Measurements from ENCODE around the gene LIPG. TPM values are rescaled to one million over a fixed set of nuclear protein-coding genes. Genes with fewer than 3 reads are reported as not detected.
A peak's percentile ranks its signal among the peaks of the same experiment; 100 is the strongest.
"Not testable (repeated sequence)": the region's sequence is repeated elsewhere in the genome, so short reads cannot be mapped to it uniquely, and the experiment has no call there.

The LIPG gene
- 1.3 and 4.2 TPM in 2 replicates for total RNA-seq

DNA sequence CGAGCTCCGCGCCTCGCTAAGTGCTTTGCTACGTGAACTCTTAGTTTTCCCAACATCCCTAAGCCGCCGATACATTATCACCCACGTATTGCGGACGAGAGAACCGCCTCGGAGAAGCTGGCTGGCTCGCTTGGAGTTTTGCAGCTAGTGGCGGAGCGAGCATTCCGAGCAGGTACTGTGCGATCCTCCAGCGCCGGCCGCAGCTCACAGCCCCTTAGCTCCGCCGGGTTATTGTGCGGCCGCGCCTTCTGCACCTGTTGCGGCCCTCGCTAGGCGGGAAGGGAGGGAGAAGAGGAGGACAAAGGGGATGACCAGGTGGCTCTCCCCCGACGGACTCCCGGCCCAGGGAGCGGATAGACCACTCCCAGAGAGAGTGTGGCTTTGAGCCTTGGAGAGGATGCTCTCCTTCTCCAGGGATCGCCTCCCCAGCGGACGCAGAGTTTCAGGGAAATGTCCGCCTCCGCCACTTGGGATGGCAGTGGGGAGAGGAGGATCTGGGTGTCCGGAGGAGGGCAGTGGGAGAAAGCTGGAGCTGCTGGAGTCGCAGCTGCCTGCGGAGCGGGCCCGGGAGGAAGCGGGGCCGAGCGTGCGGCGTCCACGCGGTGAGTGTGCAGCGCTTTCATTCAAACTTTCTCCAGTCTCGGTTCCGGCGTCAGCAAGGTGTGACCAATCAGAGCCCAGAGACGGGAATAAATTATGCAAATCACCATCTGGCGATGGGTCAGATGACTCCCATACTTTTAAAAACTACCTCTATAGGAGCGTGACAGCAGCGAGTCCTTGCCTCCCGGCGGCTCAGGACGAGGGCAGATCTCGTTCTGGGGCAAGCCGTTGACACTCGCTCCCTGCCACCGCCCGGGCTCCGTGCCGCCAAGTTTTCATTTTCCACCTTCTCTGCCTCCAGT is at the start of gene LIPG:
Gene LIPG (plus strand): TSS at position 769 of the 905 bp plus-strand sequence. CDS start 252 bp downstream, outside the sequence.
- peak; percentile 9 to 84 for DNase-seq (ENCODE audit: low read depth in 2 of 2)

DNA sequence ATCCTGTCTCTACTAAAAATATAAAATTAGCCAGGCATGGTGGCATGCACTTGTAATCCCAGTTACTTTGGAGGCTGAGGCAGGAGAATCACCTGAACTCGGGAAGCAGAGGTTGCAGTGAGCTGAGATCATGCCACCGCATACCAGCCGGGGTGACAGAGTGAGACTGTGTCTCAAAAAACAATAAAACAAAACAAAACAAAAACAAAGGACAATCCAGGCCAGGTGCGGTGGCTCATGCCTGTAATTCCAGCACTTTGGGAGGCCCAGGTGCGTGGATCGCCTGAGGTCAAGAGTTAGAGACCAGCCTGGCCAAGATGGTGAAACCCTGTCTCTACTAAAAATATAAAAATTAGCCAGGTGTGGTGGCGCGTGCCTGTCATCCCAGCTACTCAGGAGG is 49.0 kb upstream of the LIPG start:
- DNase-seq (ENCODE audit: low read depth in 2 of 2) = not testable (repeated sequence)

DNA sequence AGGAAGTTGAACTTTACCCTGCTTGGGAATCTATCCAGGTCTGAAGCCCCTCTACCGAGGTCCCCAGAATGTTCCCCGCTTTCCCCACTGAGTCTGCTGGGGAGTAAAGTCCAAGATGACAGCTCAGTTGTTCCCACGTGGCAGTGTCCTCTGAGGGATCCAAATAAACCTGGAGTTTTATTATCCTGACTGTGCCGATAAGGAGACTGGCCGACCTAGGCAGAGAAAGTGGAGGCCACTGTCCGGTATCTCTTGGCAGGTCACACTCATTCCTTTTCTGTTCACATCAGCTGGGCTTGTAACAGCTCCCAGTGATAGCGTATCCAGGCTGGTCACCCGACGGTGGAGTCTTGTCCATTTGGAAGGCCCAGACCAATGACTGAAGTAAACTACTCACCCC is 47.3 kb upstream of the LIPG start:
- DNase-seq (ENCODE audit: low read depth in 2 of 2) = no peak

DNA sequence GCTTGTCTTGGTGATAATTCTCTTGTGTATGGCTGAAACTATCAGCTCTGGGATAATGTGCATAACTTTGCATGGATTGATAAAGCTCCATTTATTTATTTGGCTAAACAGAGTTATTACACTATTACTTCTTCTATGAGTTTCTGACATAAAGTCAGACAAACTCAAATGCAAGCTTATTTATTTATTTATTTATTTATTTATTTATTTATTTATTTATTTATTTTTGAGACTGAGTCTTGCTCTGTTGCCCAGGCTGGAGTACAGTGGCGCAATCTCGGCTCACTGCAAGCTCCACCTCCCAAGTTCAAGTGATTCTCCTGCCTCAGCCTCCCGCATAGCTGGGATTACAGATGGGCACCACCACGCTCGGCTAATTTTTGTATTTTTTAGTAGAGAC is 46.9 kb upstream of the LIPG start:
- DNase-seq (ENCODE audit: low read depth in 2 of 2) = not testable (repeated sequence)

DNA sequence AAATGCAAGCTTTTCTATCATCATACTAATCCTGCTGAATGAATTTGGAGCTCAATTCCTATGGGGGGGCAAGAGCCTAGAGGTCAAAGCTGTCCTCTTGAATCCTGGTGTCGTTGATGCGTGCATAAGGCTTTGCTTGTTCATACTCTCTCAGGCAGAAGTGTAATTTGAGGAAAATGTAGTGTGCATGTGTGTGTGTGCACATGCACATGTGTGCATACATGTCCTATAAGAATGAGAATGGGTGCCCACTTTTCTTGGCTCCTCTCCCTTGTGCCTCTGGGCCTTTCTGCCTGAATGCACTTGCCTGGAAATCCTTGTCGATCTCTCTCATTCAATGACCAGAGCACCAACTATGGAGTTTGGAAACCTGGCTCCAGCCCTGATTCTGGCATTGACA is 46.3 kb upstream of the LIPG start:
- DNase-seq (ENCODE audit: low read depth in 2 of 2) = no peak

DNA sequence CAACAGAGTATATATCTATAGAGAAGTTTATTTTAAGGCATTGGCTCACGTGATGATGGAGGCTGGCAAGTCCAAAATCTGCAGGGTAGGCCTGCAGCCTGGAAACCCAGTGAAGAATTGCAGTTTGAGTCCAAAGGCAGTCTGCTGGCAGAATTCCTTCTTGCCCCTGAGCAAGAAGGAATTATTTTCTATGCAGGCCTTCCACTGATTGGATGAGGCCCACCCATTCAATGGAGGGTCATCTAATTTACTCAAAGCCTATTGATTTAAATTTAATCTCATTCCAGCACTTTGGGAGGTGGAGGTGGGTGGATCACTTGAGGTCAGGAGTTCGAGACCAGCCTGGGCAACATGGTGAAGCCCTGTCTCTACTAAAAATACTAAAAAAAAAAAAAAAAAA is 44.4 kb upstream of the LIPG start:
- no peak for DNase-seq (ENCODE audit: low read depth in 2 of 2)

DNA sequence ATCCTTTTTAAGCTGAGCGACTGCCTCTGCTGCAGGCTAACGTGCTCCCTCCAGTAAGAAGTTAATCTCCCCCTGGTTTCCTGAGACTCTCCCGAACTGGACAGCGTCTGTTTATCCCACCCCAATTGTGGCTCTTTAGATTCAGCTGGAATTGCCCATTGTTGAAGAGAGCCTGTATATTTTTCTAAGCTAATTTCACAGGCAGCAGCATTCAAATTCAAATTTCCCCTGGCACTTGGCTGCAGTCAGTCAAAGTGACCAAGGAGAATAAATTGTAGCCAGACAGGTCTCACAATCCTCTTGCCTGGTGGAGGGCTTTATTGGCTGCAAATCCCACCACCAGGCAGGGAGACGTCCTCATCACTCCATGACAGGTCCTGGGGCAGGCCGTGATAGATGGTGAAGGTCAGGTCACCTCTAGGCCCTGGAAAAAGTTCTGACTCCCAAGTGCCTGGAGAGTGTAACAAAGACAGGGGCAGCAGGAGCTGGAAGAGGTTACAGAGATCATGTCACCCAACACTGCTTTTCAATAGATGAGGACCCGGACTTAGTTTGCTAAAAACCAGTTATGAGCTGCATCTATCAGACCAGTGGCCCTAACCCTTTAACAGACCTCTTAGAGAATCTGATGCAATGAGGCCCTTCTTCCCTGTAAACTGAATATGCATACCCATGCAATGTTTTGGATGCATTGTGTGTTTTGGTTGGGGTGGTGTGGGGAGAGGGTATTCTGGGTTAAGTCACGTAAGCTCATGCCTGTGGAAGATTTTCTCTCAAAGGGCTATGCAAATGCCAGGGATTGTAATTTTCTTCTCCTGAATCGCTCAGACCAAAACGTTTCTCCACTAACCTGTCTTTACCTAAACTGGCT is 42.5 kb upstream of the LIPG start:
- DNase-seq (ENCODE audit: low read depth in 2 of 2) = no peak

DNA sequence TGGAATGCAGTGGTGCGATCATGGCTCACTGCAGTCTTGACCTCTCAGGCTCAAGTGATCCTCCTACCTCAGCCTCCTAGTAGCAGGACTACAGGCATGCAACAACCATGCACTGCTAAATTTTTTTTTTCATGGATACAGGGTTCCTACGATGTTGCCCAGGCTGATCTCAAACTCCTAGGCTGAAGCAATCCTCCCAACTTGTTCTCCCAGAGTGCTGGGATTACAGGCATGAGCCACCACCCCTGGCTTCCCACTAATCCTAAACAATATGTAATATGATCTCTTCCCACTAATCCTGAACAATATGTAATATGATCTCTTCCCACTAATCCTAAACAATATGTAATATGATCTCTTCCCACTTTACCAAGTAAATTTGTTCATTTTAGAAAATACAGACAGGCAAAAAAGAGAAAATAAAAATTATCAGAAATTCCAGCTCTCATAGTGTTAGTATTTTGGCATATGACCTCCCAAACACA is 41.2 kb upstream of the LIPG start:
- peak in 1 of 2 donors; percentile 58 for DNase-seq (ENCODE audit: low read depth in 2 of 2)

DNA sequence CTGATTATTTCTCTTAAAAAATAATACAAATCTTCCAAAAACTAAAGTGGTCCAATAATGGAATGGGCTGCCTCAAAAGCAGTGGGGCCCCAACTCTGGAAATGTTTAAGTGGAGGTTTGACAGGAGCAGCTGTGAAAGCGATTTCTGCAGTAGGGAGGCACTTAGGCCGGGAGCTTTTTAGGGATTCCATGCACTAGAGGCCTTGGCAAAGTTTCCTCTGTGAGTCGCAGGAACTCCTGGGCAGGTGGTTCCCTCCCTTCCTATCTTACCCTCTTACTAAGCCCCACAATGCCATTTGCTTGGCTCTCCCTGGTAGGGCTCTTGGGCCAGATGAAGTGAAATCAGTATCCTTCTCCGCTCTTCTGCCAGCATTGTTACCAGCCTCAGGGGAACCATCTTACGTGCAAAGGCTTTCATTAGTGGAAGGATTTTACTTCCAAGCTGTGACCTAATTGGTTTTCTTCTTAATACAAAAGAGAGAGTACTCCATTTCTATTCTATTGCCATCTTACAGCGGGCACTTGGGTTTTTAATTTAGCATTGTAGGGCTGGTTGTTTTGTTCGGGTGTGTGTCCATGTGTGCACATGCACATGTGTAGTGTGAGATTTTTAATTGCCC is 40.5 kb upstream of the LIPG start:
- no peak for DNase-seq (ENCODE audit: low read depth in 2 of 2)

DNA sequence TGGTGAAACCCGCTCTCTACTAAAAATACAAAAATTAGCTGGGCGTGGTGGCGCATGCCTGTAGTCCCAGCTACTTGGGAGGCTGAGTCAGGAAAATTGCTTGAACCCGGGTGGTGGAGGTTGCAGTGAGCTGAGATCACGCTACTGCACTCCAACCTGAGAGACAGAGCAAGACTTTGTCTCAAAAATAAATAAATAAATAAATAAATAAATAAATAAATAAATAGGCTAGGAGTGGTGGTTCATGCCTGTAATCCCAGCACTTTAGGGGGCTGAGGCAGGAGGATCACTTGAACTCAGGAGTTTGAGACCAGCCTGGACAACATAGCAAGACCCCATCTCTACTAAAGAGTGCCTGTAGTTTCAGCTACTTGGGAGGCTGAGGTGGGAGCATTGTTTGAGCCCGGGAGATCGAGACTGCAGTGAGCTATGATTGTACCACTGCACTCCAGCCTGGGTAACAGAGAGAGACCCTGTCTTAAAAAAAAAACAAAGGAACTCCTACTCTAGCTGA is 38.2 kb upstream of the LIPG start:
- DNase-seq (ENCODE audit: low read depth in 2 of 2) = not testable (repeated sequence)

DNA sequence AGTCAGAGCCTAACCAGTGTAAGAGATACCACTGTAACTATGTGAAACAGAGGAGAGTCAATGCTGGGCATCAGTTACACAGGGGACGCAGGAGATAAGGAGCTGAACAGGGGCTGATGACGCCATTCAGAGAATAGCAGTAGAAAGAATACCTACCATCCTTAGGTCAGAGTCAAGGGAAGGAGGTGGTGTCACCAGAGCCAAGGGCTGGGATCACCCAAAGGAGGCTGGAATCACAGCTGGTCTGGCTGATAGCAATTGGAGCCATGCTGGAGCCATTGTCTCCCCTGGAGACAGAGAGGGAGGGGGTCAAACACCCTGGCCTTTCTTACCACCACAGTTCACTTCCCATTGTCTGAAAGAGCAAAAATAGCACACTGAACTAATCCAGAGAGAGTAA is 37.5 kb upstream of the LIPG start:
- DNase-seq (ENCODE audit: low read depth in 2 of 2) = no peak

DNA sequence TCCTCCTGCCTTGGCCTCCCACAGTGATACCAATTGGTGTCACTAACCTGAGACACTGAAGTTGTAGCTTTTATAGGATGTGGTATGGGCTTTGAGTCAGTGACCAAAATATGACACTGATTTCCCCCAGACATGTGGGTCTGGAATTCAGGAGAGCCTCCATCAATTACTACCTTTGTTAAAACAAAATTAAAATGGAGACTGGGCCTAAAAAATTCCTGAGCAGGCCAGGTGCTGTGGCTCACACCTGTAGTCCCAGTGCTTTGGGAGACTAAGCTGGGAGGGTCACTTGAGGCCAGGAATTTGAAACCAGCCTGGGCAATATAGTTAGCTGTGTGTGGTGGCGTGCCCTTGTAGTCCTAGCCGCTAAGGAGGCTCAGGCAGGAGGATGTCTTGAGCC is 36.9 kb upstream of the LIPG start:
- no peak for DNase-seq (ENCODE audit: low read depth in 2 of 2)

DNA sequence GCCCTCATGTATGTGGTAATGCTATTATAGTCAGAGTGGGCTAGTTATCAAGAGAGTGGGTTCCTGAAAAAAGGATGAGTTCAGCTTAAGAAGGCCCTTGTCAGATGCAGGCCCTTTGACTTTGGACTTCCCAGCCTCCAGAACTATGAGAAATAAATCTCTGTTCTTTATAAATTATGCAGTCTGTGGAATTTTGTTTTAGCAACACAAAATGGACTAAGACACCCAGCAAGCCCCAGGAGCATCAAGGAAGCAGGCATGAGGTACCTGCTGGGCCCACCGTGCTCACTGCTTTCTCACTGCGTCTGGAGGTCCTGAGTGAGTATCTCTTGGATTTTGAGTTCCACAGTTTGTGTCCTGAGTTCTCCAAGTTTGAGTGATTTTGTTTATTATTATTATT is 35.9 kb upstream of the LIPG start:
- no peak for DNase-seq (ENCODE audit: low read depth in 2 of 2)

DNA sequence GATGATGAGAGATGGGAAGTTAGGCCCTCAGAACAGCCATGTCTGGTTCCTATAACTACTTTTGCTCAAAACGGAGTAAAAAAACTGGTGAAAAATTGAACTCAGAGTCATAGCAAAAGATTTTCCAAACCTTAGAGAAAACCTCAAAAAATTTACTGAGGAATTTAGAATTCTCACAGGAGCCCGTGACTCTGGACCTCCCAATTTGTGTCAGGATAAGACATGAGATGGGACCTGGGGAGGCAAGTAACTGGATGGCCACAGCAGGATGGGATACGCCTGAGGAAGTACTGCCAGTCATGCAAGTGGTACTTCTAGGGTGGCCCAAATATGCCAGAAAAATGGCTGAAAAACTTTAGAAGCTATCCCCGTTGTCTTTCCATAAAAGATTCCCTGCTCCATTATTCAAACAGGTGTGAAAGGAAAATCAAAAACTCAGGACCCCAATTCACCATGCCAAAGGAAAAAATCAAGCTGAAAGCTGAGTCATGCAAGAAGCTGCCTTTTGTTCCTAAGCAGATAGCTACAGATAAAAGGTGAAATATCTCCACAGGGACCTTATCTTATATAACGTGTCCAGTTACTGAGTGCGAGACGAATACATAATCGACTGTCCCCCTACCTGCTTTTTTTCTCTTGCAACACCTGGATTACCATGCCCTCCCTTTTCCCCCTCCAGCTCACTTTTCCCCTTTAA is 34.1 kb upstream of the LIPG start:
- no peak for DNase-seq (ENCODE audit: low read depth in 2 of 2)

DNA sequence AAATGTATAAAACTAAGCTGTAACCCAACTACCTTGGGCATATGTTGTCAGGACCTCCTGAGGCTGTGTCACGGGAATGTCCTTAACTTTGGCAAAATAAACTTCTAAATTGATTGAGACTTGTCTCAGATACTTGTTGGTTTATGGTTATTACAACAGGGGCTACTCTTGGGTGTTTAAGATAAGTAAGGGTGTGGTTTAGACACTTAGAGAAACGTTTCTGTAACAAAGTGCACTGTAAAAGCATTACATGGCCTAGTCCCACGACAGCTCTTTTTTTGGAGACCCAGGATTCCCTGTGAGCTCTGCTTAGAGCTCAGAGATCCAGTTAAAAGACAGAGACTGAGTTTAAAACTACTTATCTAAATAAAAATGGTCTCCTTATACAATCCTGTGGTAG is 32.3 kb upstream of the LIPG start:
- DNase-seq (ENCODE audit: low read depth in 2 of 2) = no peak

DNA sequence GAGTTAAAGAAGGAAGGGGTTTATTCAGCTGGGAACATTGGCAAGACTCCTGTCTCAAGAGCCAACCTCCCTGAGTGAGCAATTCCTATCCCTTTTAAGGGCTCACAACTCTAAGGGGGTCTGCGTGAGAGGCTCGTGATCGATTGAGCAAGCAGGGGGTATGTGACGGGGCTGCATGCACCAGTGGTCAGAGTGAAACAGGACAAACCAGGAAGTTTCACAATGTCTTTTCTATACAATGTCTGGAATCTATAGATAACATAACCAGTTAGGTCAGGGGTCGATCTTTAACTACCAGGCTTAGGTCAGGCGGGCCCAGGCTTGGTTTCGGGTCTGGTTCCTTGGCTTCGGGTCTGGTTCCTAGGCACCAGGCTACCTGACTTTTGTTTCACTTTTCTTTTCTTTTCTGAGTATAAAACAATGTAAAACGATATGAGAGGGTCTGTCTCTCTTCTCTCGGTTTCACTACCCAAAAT is 30.1 kb upstream of the LIPG start:
- no peak for DNase-seq (ENCODE audit: low read depth in 2 of 2)

DNA sequence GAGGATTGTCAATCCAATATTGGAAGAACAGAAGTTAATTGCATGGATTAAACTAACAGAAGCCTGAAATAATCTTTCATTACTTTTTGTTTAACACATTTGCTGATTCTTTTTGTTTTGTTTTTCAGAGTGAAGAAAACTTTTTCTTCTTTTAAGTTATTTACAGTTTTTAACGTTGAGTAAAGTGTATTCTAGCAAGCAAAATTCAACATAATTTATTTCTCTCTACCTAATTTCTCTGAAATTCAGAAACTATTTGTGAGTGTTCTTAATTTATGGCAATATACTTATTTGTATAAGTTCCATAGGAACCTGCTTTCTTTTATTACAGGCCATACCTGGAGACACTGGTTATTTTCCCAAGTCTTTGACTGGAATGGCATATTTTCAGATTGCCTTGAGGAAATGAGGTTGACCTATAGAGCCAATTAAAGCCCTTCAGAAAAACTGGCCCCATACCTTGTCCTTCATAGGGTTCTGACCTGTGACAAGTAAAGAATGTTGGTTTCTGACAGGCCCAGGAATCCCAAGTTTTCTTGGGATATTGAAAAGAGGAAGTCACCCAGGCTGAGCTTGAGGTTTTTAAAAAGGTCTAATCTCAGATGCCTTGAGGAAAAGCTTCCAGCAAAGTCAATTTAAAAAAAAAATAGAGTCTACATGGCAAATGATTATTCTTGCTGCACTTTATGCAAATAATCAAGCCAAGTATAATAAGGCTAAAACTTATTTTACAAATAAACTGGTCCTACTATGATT is 26.8 kb upstream of the LIPG start:
- DNase-seq (ENCODE audit: low read depth in 2 of 2) = no peak

DNA sequence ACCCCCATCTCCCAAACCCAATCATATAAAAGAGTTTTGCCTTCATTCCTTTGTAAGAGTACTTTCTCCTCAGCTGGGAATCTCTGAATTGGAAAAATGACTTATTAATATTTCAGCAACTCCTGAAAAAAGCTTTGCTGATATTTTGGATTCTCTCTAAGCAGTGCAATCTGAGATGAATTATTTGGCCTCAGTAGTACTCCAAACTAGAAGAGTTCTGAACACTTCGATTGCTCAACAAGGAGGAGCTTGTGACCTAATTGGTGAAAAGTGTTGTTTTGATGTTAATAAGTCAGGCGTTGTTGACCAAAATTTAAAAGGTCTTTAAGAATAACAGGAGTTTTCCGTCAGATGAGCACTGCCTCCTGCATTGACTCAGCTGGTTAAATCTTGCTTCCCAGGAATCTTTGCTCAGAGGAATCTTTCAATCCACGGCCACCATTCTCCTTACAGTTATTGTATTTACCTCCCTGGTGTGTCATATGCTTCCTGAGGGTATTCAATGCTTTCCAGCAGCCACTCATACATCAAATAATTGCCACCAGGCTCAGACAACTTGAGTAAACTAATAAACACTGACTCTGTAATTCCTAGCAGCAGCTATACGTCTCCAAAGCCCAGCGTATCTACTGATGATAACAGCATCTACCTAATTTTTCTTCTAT is 24.5 kb upstream of the LIPG start:
- DNase-seq (ENCODE audit: low read depth in 2 of 2) = no peak

DNA sequence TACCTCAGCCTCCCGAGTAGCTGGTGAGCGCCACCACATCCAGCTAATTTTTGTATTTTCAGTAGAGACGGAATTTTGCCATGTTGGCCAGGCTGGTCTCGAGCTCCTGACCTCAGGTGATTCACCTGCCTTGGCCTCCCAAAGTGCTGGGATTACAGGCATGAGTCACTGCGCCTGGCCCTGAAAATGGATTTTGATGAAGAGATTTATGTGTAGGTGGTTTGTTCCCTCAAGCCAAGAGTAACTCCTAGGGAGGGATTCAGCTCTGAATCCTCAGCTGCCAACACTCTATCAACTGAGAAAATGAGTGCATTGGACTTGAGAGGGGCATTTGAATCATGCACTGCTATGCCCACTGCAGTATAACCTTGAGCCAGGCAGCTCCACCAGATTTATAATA is 17.5 kb upstream of the LIPG start:
- no peak for DNase-seq (ENCODE audit: low read depth in 2 of 2)

DNA sequence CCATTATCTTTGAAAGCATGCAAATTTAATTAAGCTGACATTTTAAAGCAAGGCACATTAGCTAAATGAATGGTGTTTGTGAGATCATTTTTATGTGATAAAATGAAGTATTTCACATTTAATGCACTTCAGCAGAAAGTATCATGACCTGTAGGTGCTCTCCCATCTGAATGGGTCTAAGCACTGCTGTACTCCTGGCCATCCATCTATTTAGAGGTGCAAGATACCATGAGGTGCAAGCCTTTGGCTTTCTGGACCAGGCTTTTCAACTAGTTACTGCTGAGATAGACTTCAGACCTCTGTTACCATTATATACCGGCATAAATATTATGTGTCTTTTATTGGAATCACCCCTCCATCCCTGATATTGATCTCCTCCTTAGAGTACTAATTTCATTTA is 15.6 kb upstream of the LIPG start:
- no peak for DNase-seq (ENCODE audit: low read depth in 2 of 2)

All from dermis microvascular lymphatic vessel endothelial cell (primary cell).